CD4-positive, alpha-beta T cell treated with Interleukin-21 for 1 hour (primary cell): ENCODE results near the gene STK24.

ENCODE experiments used
- DNase-seq: peaks from one replicate; pipeline ENCODE4 v3.0.0-alpha.2; 2020

Gene STK24

DNA sequence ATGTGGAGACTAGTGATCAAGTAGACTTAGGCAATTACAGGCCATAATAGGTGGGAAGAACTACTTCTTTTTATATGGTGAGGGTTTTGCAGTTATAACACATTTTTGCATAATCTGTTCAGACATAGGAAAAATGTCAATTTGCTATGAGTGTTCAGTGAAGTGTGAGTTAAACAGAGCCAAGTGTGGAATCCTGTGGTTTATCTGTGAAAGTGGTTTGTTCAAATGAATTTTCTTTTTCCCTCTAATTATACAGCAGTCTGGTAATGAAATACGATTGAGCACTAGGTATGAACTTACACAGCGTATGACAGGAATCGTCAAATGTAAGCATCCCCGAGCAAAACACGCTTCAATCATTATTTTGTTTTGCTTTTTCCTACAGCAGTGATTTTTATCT is 178.3 kb downstream of the STK24 start:
- DNase-seq = no peak

DNA sequence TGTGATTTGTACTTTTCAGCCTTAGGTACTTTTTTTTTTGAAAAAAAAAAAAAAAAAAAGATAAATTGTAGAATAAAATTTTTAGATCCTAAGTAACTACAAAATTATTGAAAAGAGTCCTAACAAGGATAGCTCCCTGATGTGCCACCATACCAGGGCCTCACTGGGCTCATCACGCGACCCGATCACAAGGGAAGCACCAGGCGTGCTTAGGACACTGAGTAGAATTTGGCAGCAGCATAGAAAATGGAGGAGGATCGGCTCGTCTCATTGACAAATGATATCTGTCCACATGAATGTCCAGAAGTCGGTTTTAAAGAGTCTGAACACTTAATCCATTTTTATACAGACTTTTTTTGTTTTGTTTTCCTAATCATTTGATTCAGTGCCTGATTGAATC is 179.0 kb downstream of the STK24 start:
- no peak for DNase-seq

GRCh38 chr13:98397221-98397620 is 179.7 kb downstream of the STK24 start:
- no peak for DNase-seq

DNA sequence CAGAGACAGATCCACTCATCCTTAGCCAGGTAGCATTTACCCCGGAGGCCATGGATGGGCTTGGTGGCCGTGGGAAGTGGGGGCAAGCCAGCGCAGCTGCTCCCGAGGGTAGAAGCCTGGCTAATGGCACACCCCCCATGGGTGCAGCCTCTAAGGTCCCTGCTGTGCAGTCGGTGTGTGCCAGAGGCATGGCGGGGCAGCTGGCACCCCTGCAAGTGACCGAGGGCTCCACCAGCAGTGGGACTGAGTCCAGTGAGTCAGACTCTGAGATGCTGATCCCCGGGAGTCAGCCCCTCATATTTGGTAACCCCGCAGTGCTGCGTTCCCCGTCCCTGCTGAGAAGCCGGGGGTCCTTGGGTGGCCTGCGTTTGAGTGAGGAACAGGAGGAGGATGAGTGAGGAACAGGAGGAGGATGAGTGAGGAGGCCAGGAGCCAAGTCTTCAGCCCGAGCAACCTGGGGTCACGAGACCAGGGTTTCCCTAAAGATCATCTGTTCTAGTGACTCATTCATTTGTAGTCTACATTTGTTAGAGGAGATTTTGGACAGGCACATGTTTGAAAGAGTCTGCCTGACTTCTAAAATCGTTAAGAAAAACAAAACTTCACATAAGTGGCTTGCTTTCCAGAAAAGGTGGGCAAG is 180.7 kb downstream of the STK24 start:
- no peak for DNase-seq
